ENCODE measurements around the gene CXCL5. TPM values are rescaled to one million over a fixed set of nuclear protein-coding genes. Genes with fewer than 3 reads are reported as not detected.
"Not testable (repeated sequence)": the region's sequence is repeated elsewhere in the genome, so short reads cannot be mapped to it uniquely, and the experiment has no call there.

CXCL5 gene
- total RNA-seq, 1 donor from 2014 or later = 0.16 TPM

DNA sequence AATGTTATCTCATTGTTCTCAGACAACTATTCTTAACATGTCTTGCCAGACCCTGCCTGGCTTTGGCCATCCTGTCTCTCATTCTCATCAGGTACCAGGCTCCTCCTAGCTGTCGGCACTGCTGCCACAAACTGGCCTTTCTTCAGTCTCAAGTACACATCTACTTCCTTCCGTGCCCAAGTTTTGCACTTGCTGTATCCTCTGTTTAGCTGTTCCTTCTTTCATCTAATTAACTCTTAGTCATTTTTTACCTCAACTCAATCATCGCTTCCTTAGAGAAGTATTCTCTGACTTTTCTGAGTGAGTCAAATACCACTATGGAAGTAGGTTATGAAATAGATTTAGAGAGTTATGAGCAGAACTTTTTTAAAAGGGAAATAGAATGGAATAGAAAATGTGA, 20.3 kb upstream of the CXCL5 start:
- intact Hi-C loops (cut with DNase I) = no loop called here
- no peak for DNase-seq (ENCODE audit: low spot score)

DNA sequence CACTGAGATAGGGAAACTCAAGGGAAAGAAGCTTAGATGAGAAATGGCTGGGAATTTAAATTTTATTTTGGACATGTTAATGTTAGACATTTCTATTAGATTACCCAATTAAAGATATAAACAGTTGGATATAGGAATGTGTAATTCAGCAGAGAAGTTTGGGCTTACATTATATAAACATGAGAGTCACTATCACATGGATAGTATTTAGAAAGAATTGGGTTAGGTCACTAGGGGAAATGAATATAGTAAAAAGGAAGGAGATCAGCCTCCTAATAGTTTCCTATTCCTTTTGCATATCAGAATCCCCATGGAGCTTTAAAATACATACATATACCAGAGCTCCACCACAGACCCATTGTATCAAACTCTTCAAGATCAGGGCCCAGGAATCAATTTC, 19.6 kb upstream of the CXCL5 start:
- intact Hi-C loops (cut with DNase I) = no loop called here
- DNase-seq (ENCODE audit: low spot score) = no peak

DNA sequence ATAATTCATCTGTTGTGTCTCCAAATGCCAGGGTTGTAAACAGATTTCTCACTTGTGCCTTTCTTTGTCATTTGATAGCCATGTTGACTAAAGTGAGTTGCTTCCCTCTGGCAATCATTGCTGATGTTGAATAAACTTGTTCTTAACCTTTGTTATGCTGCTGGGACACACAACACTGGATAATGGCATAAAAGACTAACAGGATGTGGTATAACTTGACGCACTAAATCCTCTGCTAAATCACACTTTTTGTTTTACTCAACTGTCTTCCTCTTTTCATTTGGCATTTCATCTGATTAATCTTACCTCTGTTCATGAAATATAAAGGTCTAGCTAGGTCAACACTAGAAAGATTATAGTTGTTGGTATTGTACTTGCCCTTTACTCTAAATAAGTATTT, 17.6 kb upstream of the CXCL5 start:
- no peak for DNase-seq (ENCODE audit: low spot score)
- intact Hi-C loops (cut with DNase I) = no loop called here

DNA sequence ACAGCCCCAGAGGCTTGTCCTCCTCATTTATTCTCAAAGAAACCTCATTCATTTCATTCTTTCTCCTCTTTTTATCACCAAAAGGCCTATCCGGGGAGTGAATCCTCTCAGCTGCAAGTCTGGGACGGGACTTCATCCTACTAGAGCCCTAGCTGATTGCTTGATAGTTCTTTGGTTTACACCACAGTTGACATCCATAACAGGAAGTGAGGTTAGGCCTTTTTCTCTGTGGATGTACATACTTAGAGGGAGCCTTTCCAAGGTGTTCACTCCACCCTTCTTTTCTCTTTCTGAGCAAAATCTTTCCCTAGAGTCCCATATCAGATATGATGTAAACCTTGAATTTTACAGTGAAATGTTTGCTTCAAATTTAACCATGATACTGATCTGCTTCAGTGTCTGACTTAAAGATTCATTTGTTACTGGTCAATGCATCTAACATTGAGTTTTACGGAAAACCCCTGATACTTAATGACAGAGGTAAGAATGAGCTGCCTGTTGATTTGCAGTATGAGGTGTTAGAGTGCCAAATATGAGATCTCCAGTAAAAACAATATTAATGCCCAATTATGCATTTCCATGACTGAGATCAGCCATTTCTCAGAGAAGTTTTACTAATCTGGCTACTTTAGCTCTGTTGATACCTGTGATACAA, 16.8 kb upstream of the CXCL5 start:
- intact Hi-C loops (cut with DNase I) = no loop called here
- DNase-seq (ENCODE audit: low spot score) = no peak

DNA sequence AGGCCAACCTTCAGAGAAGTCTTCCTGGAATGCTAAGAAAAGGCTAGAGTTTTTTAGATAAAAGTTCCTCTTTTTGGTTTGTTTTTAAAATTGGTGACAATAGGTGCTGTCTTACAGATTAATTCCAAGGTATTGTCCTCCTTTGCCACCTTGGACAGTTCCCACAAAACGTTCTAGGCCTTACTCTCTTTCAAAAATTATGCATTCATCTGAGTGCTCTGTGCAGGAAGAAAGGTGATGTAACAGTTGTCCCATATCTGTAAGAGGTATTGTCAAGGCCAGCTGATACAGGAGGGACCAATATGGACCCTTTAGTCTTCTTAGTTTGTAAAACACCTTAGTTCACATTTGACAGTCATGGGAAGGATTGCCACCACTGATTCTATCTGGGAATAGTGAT, 15.9 kb upstream of the CXCL5 start:
- intact Hi-C loops (cut with DNase I) = no loop called here
- no peak for DNase-seq (ENCODE audit: low spot score)

DNA sequence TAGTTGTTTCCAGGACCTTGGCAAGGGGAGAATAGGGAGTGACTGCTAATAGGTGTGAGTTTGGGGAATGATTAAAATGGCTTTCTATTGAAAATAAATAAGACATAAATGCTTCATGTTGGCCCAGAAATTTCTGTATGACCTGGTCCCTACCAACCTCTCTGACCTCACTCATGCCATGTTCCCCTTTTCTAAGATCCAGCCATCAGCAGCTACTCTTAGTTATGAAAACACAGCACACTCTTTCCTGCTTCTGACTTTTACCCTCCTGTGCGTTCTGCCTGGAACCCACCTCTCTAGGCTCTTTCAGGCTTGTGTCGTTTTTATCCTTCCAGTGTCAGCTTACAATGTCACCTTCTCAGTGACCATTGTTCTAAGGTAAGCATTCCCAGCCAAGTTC, 14.8 kb upstream of the CXCL5 start:
- no peak for DNase-seq (ENCODE audit: low spot score)
- intact Hi-C loops (cut with DNase I) = no loop called here

DNA sequence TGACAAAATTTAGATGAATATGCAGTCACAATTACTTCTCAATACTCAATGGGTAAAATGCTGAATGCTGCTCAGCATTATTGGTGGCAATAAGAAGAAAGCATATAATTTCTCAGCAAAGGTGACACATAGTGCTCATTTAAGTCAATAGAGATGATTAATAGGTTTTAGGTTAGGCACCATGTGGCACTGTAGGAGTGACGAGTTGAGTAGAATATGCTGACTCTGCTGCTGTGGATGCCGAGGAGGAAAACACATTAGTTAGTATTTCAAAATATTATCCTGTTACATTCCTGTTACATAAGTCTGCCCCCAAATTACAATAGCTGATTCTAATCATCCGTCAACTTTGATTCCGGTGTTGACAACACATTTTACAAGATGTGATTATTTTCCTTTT, 13.7 kb upstream of the CXCL5 start:
- intact Hi-C loops (cut with DNase I) = no loop called here
- DNase-seq (ENCODE audit: low spot score) = no peak

DNA sequence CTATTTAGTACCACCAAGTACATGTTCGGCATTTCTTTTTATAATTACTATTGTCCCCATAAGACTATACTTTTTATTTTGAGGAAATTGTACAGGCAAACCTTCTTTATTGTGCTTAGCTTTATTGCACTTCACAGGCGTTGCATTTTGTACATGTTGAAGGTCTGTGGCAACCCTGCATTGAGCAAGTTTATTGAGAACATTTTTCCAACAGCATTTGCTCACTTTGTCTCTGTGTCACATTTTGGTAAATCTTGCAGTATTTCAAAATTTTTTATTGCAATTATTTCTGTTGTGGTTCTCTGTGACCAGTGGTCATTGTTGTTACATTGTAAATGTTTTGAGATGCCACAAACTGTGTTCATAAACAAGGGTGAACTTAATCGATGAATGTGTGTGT, 10.8 kb upstream of the CXCL5 start:
- intact Hi-C loops (cut with DNase I) = no loop called here
- no peak for DNase-seq (ENCODE audit: low spot score)

DNA sequence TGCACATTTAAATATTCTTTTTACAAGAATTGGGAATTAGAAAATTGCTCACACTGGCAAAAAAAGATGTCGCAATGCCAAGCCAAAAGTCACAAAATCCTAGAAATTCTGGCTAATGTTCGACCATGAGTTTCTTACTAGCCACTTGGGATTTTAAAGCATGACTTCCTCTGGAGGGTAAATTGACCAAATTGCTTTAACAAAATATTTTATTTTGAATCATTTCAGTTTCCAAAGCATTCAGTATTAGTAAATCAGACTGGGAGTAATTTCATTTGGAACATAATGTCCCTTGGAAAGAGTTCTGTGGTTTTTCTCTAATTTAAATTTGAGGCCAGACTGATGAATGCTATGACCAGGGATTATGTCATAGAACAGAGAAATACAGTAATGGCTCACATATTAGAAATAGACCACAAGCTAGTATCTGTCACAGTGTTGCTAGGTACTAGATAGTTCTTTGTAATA, 7.6 kb upstream of the CXCL5 start:
- intact Hi-C loops (cut with DNase I) = no loop called here
- DNase-seq (ENCODE audit: low spot score) = no peak

DNA sequence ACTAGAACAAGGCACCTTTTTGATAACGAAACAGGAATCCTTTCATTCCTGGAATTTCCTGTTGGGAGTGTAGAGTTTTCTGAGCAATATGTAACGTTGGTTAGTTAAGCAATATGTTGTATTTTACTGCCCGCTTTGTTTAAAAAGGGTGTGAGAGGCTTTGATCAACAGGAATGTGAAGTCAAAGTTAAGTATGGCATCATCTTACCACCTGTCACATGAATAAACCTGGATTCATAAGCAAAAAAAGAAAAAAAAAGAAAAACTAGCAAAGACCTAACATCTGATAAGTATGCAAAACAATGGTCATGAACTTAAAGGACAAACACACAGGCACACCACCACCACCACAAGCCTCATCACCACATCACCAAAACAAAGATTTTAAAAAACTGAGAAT, 7.1 kb upstream of the CXCL5 start:
- no peak for DNase-seq (ENCODE audit: low spot score)
- intact Hi-C loops (cut with DNase I) = no loop called here

DNA sequence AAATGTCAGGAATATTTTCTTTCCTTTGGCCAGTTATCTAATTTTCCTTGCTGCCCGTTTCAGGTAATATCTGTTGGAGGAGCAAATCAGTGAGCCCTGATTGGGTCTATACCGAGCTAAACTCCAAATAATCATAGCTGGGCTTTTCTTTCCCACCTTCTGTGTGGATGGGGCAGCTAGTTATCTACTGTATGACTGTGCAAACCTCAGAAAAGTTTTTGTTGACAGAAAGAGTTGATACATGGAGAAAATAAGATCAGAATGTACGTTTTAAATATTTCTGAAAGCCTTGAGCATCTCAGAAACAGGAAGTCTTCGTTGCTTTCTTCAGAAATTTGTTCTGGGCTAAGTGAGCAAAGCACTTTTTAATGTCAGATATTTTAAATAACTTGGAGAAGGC, 6.2 kb upstream of the CXCL5 start:
- intact Hi-C loops (cut with DNase I) = no loop called here
- DNase-seq (ENCODE audit: low spot score) = no peak

DNA sequence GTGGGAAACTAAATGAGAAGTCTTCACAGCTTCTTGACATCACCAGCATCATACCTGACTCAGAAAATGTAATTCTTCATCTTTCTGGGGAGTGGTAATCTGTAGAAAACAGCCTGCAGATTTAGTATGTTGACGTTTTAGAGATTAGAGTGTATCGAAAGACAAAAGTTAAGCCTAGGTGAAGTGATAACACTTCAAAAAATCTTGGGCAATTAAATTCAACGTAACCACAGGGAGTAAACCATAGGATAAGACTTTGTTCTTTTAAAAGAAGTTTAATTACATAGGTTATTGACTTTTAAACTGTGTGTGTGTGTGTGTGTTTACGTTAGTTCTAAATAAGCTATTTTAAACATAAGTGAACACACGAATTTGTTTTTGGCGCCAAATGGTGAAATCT, 1.8 kb upstream of the CXCL5 start:
- no peak for DNase-seq (ENCODE audit: low spot score)
- intact Hi-C loops (cut with DNase I) = no loop called here

DNA sequence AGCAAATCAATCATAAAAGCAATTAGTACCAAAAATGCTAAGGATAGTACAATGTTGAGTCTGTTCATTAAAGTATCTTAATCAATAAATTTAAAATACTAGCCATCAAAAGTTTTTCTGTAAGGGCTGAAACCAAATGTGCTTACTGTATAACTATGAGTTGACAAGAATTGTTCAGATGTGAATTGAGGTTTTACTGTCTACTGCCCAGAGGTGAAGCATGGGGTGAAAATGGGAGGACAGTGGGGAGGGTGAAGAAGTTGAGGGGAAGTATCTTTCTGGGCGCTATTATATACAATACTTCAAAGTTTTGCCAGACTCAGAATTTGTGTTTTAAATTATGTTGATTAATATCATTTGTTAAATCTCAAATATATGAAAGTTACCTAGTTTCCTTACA, 6.4 kb downstream of the CXCL5 start:
- DNase-seq (ENCODE audit: low spot score) = no peak
- intact Hi-C loops (cut with DNase I) = no loop called here

DNA sequence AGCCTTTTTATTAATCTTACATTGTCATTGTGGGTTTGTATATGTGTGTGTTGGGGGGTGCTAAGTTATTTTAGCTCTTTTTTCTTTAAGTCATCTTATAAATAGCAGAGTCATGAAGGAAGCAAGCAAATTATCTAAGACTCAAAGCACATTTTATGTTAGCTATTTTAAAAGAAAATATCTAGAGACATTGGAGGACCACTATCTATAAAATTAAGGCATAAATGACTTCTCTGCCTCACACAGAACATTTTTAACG, 6.8 kb downstream of the CXCL5 start:
- intact Hi-C loops (cut with DNase I) = no loop called here
- no peak for DNase-seq (ENCODE audit: low spot score)

DNA sequence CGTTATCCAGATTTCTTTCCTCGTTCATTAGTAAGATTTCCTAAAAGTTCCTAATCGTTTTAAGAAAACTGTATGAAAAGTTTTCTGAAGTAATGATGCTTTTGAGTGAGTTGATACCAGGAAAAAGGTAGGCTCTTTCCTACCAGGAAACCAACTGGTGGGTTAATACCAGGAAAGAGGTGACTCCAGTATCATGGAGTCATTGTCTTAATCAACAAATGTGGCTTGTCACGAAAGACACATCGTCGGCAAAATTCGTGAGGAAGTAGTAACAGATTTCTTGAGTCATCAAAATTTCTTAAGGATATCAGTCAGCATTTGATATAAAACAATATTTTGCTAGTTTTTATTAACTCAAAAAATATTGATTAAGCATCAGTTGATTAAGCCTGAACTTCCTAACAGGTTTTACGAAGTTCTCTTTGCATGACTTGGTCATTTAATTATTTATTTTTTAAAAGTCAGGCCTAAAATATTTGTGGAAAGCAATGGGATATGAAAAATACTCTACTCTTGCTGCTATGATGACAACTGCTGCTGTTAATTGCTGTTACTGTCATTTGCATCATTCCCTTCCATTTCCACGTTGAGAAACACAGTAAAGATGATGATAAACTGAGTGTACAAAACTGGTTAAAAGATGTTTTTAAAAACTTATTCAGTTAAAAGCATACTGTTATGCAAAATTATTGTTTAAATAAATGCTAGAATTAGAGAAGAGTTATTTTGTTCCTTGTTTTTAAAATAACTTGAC, 7.3 kb downstream of the CXCL5 start:
- intact Hi-C loops (cut with DNase I) = no loop called here
- DNase-seq (ENCODE audit: low spot score) = no peak

DNA sequence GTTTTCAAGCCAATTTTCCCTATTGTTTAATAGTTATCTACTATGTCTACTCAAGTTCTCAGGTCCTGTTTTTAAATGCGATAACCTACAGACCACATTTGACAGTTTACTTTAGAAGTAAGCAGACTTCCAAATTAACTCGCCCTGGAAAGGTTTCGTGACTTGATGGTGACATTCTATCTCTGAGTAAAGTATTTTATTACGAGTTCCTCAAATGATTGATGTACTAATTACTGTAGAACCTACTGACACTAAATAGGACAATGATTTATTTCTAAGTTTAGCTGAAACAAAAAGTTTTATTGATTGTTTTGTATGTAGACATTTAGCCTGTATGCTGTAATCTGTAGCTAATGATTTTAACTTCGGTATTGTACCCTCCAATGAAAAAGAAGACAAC, 8.5 kb downstream of the CXCL5 start:
- no peak for DNase-seq (ENCODE audit: low spot score)
- intact Hi-C loops (cut with DNase I) = no loop called here

DNA sequence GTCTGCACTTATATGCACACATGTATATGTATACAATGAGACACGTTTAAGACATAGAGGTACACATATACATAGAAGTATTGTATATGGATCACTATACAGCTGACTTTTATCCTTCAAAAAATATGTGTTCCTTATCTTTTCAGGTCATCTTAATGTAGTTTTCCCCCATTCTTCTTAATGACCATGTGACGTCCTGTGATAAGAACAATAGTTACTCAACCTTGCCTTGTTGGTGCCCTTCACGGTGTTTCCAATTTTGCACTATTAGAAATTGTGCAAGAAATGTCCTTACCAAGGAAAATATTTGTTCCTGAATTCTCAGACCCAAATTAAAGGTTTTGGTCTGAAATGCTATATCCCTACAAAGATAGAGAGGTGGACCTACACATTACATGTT, 9.4 kb downstream of the CXCL5 start:
- no peak for DNase-seq (ENCODE audit: low spot score)
- intact Hi-C loops (cut with DNase I) = no loop called here

DNA sequence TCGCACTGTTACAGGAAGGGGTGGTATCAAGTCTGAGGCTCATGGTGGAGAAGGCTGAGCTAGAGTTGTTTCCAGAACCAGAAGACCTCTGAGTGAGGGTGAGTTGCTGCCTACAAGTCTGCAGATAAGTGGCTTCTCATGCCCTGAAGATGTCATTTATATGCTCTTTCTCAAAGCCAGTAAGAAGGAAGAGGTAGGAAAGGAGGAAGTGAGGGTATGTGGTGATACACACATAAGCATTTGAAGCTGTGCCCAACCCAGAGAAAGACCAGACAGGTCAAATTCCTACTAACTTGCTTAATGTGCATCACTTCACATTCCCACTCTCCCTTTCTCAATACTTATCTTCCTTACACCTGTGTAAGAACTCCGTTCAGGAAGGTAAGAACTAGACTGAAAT, 10.4 kb downstream of the CXCL5 start, which contains the start of gene PPBP:
Gene PPBP (minus strand): TSS at position 130 of the 400 bp plus-strand sequence. CDS start 87 bp downstream, at position 43.
- DNase-seq (ENCODE audit: low spot score) = no peak
- intact Hi-C loops (cut with DNase I) = no loop called here

DNA sequence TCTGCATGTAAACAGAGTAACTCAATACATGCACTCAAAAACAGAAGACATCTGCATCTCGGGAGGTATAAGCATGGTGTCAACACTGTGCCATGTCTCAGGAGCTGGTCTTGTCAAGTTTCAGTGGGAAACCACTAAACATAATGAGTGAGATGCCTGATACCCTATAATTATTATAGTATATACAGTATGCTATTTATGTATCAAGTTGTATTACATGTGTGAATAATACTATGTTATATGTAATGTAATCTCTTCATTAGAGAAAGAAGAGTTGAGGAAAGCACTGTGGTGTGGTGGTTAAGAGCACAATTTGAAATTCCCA, 13.0 kb downstream of the CXCL5 start:
- intact Hi-C loops (cut with DNase I) = no loop called here
- DNase-seq (ENCODE audit: low spot score) = no peak

DNA sequence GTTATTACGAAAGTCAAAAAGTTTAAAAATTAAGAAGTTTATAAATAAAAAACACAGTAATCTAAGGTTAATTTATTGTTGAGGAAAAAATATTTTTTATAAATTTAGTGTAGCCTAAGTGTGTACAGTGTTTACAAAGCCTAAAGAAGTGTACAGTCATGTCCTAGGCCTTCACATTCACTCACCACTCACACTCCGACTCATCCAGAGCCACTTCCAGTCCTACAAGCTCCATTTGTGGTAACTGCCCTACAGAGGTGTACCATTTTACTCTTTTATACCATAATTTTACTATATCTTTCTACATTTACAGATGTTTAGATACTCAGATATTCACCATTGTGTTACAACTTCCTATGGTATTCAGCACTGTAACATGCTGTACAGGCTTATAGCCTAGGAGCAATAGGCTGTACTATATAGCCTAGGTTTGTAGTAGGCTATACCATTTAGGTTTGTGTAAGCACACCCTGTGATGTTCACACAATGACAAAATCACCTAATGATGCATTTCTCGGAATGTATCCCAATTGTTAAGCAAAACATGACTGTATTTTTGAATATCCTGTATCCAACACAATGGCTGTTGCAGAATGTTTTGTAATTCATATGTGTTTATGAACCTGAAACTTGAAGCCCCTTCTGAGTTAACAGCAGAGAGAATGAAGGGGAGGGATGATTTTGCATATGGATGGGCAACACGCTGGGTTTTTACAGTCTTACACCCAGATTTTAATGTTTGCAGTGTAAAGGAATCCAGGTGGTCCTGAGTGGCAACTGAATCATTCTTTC, 13.5 kb downstream of the CXCL5 start:
- DNase-seq (ENCODE audit: low spot score) = no peak
- intact Hi-C loops (cut with DNase I) = no loop called here

DNA sequence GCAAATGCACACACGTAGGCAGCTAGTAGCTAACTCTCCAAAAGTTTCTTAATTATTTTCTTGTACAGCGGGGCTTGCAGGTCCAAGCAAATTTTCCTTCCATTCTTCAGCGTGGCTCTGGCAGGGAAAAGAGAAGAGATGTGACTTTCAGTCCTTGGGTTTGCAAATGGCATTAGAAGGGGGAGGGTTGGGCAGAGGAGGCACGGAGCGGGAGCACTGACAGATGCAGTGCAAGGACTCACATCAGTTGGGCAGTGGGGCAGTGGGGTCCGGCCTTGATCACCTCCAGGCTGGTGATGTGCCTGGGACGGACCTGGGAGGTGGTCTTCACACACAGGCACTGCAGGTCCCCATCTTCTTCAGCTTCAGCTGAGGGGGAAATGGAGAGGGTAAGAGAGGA, 17.3 kb downstream of the CXCL5 start:
- DNase-seq (ENCODE audit: low spot score); intact Hi-C loops (cut with DNase I): not testable (repeated sequence)
